ENCODE data around the gene TMEM269. TPM values are rescaled to one million over a fixed set of nuclear protein-coding genes. Genes with fewer than 3 reads are reported as not detected.
"Not testable (repeated sequence)": the region's sequence is repeated elsewhere in the genome, so short reads cannot be mapped to it uniquely, and the experiment has no call there.

The TMEM269 gene
- total RNA-seq, 1 experiment from 2014 or later, result not detected

DNA sequence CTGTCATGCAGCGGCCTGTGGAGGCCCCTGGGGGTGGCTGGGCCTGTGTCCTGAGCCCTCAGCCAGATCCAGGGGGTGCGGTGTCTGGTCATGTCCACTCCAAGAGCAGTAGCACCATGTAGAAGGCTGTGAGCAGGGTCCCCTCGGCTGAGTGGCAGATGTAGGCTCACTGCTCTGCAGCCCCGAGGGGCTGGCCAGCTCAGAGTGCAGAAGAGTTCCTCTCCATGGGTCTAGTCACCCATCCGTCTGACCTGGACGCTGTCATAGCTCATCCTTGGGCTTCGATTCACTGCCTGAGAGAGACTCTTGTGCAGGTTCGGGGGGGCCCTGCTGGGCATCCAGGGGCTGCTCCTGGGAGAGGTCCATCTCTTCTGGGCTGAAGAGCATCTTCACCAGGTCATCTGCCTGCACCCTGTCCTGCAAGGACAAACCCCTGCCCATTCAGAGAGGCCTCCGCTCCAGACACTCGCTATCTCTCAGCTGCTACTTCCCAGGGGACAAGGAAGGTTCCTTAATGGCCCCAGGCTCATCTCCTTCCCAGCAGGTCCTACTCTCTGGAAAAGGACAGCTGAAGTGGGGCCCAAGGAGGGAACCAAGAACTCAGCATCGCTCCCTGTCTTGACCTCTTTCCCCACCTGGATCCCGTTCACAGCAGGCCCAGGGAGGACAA, 38.2 kb upstream of the TMEM269 start:
- DNase-seq (ENCODE audit: low spot score), result no peak
- in situ Hi-C loops (cut with HindIII; ENCODE audit: low sequenced_read_pairs), result no loop called here

GRCh38 chr1:42747125-42747524, 37.7 kb upstream of the TMEM269 start:
- in situ Hi-C loops (cut with HindIII; ENCODE audit: low sequenced_read_pairs), result no loop called here
- peak; percentile 16 for DNase-seq (ENCODE audit: low spot score)

DNA sequence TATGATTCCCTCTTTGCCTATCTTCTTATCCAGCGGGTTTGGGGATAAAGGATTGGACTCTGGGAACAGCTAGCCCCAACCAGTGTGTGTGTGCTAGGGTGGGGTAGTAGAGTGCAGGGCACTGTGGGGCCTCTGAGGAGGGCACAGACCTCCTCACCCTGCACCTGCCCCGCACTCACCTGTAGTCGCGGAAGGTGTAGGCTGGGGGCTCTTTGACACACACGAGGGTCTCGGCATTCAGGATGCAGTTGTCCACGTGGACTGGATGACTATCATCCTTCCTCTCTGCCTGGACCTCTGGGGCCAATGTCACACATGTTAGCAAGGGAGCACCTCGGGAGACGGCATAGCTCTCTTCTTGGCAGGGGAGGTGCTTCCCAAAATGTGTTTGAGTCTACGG, 36.8 kb upstream of the TMEM269 start:
- DNase-seq (ENCODE audit: low spot score), result no peak
- in situ Hi-C loops (cut with HindIII; ENCODE audit: low sequenced_read_pairs), result no loop called here

DNA sequence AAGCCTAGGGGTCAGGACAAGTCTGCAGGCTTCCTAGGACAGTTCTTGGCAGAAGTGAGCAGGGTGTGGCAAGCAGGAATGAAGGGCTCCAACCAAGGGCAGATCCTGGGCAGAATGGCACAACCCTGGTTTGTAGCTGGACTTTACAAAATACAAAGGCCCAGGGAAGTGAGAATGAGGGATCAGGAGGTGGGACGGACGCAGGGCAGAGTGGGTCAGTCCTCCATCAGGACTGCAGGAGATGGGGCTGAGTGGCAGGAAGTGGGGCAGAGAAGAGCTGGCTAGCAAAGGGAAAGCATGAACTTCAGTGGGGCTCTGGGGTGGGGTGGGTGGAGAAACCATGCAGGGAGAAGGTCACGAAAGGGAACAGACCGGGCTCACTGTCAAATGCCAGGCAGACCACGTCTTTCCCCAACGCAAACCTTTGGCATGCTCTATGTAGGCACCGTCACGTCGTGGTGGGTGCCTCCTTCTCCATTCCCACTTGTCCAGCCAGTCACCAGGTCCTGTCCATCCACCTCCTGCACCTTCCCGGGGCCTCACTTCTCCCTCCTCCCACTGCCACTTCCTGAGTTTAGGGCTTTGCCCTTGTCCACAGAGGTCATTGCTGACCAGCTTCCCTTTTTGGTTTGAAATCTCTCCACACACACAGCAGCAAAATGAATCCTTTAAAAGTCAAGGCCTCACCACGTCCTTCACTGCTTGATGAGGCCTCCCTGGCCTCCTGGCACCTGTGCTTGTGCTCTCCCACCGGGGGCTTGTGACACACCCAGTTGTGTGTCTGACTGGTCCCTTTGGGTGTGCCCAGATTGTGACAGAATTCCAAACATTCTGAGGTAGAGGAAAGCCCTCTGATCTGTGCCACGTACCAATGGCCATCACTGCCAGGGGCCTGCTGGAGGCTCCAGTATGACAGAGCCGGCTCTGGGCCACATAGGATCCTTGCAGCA, 36.1 kb upstream of the TMEM269 start:
- in situ Hi-C loops (cut with HindIII; ENCODE audit: low sequenced_read_pairs), result no loop called here

DNA sequence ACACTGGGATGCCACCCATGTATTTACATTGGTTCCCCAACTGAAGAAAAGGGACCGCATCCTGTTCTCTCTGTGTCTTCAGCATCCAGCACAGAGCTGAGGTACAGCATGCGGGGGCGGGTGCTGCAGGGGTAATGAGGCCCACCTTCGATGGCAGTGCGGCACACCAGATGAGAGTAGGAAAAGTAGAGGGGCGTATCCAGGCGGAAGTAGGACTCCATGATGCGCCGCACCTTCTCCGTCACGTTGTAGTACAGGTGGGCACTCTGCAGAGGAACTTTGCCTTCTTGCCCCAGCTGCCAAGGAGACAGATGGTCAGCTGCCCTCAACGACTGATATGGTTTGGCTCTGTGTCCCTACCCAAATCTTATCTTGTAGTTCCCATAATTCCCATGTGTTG, 34.8 kb upstream of the TMEM269 start:
- in situ Hi-C loops (cut with HindIII; ENCODE audit: low sequenced_read_pairs), result no loop called here
- DNase-seq (ENCODE audit: low spot score), result no peak

More for the DNA sequence above, 36.1 kb upstream of the TMEM269 start:
- no peak for DNase-seq (ENCODE audit: low spot score)

- in situ Hi-C loops (cut with HindIII; ENCODE audit: low sequenced_read_pairs); DNase-seq (ENCODE audit: low spot score): not testable (repeated sequence)
These were observed 33.2 kb upstream of the TMEM269 start for GRCh38 chr1:42751511-42752070.

DNA sequence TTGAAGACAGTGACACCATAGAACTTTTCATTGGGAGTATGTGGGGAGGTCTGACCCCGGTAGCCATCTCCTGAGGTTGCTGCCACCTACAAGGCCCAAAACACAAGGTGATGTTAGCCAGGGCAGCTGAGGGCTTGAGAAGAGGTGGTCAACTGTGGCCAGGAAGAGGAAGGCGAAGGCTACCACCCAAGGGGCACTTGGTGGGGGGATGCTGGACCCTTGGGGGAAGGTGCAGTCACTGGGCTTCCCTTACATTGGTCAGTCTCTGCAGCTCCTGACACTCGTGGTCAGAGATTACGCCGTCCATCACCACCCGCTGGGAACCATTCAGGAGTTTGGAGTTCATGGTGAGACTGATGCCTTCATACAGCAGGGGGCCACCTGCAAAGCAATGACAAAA, 32.5 kb upstream of the TMEM269 start:
- no peak for DNase-seq (ENCODE audit: low spot score)
- in situ Hi-C loops (cut with HindIII; ENCODE audit: low sequenced_read_pairs), result no loop called here

DNA sequence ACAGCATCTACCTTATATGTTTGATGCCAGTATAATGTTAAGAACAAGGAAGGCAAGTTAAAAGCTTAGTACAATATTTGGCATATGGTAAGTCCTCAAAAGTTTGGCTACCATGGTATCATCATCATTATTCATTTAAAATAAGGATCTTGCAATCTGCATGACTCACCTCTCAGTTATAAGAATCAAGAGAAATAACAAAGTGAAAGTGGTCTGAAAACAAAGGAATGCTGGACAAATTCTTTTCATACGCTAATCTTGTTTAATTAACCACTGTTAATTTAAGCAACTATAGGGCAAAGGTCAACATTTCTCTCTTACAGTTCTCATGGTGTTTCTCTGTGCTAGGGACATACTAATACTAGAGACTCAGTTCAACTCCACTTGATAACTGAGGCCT, 31.7 kb upstream of the TMEM269 start:
- DNase-seq (ENCODE audit: low spot score), result no peak
- in situ Hi-C loops (cut with HindIII; ENCODE audit: low sequenced_read_pairs), result no loop called here

DNA sequence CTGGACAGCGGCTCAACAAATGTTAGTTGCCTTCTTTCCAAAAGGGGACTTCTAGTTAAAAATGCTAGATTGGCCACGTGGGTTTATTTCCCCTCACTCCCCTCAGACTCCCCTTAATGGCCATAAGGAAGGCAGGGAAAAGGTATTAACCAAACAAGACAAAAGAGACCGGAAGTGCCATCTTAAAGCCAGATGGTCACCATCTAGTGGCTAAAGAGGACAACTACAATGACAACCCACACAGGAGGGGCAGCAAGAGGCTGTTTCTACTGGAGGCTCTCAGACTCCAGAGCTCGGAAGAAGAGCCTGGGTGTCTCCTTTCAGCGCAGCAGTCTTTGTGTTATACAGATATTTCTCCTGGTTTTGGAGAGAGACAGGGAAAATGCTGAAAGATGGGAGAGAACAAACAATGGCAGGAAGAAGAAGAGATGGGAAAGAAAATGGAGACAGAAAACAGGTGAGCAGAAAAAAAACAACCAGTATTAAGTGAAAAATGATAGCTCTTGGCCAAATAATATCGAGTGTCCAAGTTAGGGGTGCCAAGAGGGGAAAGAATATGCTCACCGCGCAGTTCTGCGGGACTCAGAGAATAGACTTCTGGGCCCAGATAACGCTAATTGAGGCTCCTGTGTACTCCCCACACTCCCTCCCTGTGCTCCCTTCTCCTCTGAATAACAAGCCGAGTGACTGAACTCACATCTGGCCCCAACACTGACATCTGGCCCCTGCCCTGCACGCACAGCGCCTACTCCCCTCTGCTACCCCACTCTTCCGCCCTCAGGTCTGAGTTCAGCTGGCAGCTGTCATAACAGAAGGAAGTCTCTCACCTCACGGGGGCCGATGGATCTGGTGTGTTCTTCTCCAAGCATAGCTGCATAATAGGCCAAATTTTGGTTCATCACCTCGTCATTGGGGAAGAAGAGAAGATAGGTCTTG, 27.6 kb upstream of the TMEM269 start:
- in situ Hi-C loops (cut with HindIII; ENCODE audit: low sequenced_read_pairs), result no loop called here
- DNase-seq (ENCODE audit: low spot score), result peak; percentile 51

DNA sequence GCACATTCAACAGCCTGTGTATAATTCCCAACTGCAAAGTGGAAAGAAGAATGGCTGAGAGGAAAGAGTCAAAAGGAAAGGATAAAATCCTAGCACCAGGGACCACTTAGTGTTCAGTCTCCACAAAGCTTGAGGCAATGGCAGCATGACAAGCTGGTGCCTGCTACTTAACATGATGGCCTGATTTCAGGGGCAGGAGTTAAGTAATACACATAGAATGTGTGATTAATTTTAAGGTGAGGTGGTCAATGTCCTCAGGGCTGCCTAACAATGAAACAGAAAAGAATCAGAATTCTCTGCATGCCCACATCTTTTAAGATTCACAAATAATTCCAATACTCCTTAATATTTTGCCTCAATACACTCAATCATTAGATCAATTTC, 26.9 kb upstream of the TMEM269 start:
- DNase-seq (ENCODE audit: low spot score), result no peak
- in situ Hi-C loops (cut with HindIII; ENCODE audit: low sequenced_read_pairs), result no loop called here

- DNase-seq (ENCODE audit: low spot score), result no peak
- in situ Hi-C loops (cut with HindIII; ENCODE audit: low sequenced_read_pairs), result no loop called here
These were observed 26.1 kb upstream of the TMEM269 start for GRCh38 chr1:42758641-42759040.

GRCh38 chr1:42759114-42759513, 25.7 kb upstream of the TMEM269 start:
- in situ Hi-C loops (cut with HindIII; ENCODE audit: low sequenced_read_pairs), result no loop called here
- no peak for DNase-seq (ENCODE audit: low spot score)

DNA sequence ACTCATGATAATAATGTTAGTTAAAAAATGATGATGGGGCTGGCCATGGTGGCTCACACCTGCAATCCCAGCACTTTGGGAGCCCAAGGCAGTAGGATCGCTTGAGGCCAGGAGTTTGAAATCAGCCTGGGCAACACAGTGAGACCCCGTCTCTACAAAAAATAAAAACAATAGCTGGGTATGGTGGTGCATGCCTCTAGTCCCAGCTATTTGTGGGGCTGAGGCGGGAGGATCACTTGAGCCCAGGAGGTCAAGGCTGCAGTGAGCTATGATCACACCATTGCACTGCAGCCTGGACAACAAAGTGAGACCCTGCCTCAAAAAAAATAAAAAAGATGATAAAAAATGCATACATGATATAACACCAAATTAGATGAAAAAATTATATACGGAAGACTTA, 23.2 kb upstream of the TMEM269 start:
- in situ Hi-C loops (cut with HindIII; ENCODE audit: low sequenced_read_pairs), result no loop called here
- no peak for DNase-seq (ENCODE audit: low spot score)

DNA sequence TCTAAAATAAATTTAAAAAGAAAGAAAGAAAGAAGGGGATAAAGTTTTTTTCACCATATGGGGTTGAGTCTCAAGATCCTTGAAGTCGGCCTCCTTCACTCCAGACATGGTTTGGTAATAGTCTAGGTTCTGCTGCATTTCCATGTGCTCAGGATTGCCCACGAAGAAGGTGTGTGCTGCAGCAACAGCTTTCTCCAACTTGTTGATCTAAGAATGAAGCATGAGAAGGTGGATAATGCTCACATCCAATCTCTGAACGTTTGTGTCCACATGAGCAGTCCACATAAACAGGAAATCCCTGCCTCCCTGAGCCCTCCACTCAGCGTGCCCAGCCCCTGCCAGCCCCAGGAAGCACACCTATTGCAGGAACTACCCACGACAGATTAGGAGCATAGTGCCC, 22.5 kb upstream of the TMEM269 start:
- in situ Hi-C loops (cut with HindIII; ENCODE audit: low sequenced_read_pairs), result no loop called here
- DNase-seq (ENCODE audit: low spot score), result no peak

GRCh38 chr1:42765269-42765668, 19.5 kb upstream of the TMEM269 start:
- peak; percentile 16 for DNase-seq (ENCODE audit: low spot score)
- in situ Hi-C loops (cut with HindIII; ENCODE audit: low sequenced_read_pairs), result no loop called here

DNA sequence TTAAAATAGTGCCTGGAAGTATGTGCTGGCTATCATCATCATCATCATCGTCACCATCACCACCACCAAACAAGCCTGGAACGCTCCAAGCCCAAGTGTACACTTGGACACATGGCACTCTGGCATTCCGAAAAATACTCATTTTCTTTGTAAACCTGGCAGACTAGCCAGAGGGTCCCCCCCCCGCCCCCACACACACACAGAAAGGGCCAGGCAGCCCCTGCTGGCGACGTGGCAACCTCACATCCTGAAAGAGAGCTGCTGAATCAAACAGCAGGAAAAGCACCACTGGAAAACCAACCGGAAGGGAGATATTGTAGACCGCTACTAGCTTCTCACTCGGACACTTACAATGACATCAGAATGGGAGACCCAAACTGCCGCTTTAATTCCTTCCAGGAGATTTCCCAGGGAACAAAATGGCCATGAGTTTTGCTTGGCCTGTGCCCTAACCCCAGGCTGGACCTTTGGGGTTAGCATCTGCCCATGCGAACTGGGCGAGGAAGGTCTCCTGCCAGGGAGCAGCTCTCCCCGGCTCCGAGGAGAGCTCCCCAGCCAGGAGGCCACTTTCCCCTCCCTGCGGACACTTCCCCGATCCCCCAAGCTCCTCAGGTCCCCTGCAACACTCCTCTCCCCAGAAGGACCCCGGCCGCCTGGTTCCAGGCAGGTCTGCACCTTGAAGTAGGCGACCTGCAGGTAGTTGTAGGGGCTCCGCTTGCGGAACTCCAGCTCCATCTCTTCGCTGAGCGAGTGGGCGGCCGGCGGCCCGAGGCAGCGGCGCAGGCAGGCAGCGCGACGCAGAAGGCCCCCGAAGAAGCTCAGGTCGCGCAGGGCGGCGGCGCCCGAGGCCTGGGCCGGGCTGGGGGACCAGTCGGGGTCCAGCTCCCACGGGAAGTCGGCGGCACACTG, 18.7 kb upstream of the TMEM269 start:
- in situ Hi-C loops (cut with HindIII; ENCODE audit: low sequenced_read_pairs), result no loop called here
- peak; percentile 49 for DNase-seq (ENCODE audit: low spot score)

DNA sequence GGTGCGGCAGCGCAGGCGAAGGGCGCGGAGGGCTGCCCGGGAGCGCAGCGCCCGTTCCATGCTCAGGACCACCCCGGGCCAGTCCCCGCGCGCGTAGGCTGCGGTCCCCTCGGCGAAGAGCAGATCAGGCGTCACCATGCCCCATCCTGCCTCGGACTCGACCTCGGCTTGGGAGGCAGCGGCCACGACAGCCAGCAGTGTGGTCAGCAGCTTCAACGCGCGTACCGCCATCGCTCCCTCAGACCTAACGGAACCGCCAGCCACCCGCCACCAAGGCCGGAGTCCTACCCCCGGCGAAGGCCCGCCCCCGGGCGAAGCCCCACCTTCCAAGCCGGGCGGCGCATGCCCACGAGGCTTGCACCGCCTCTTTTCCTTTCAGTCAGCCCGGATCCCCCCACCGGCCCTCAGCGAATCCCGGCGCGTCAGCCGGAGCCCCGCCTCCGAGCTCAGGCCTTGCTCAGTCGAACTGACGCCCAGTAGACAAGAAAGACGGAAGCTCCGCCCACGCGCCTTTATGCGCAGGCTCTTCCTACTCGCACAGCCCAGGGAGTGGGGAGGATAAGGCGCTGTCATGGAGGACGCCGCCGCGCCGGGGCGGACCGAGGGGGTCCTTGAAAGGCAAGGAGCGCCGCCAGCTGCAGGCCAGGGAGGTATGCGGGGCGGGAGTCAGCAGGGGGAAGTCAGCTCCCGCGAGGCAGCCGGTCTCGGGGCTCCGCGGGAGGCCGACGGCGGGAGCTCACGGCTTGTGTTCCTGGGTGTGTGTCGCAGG, 17.9 kb upstream of the TMEM269 start, which contains the start of the genes C1orf50 and P3H1:
Gene C1orf50 (plus strand): TSS at position 509 of the 769 bp plus-strand sequence. CDS start 63 bp downstream, at position 572.
Gene P3H1 (minus strand): TSS at position 288 of the 769 bp plus-strand sequence. CDS start 57 bp downstream, at position 231.
- DNase-seq (ENCODE audit: low spot score), result peak; percentile 100
- in situ Hi-C loops (cut with HindIII; ENCODE audit: low sequenced_read_pairs), result no loop called here

Data from G401 (cell line).